Loucy (cell line): ENCODE results near the gene CNTNAP4.

Source experiments
- H2AFZ ChIP-seq: fragments of 200-600 bp; sonication (generic); 2 replicates; pipeline ENCODE4 v1.6.0; 2016; ENCODE audit warnings: antibody characterized with exemption, mild to moderate bottlenecking, low read length, moderate library complexity
- H3F3A ChIP-seq: fragments of 200-600 bp; 2 replicates; pipeline ENCODE4 v1.6.0; 2016; ENCODE audit warnings: antibody characterized with exemption, low read depth, mild to moderate bottlenecking
- H3K27me3 ChIP-seq: fragments of 200-600 bp; sonication (generic); 2 replicates; pipeline ENCODE4 v1.6.1; 2014; ENCODE audit warnings: low read length, mild to moderate bottlenecking; ENCODE audit not compliant: insufficient read depth, poor library complexity, severe bottlenecking
- H3K36me3 ChIP-seq: fragments of 200-600 bp; sonication (generic); 2 replicates; pipeline ENCODE4 v1.6.1; 2016; ENCODE audit warnings: low read length; ENCODE audit not compliant: insufficient read depth
- H3K4me1 ChIP-seq: fragments of 200-600 bp; sonication (generic); 2 replicates; pipeline ENCODE4 v1.5.1; 2014; ENCODE audit warnings: low read length, mild to moderate bottlenecking; ENCODE audit not compliant: insufficient read depth, poor library complexity, severe bottlenecking
- H3K4me2 ChIP-seq: fragments of 200-600 bp; sonication (generic); 2 replicates; pipeline ENCODE4 v1.6.0; 2014; ENCODE audit warnings: antibody characterized with exemption, low read length, low read depth, mild to moderate bottlenecking; ENCODE audit not compliant: poor library complexity, severe bottlenecking
- H3K4me3 ChIP-seq: fragments of 200-600 bp; sonication (generic); 2 replicates; pipeline ENCODE4 v1.5.1; 2014; ENCODE audit warnings: low read length, mild to moderate bottlenecking, mixed read lengths; ENCODE audit not compliant: poor library complexity, severe bottlenecking
- H3K79me2 ChIP-seq: fragments of 200-600 bp; sonication (generic); 2 replicates; pipeline ENCODE4 v1.6.1; 2014; ENCODE audit warnings: low read length; ENCODE audit not compliant: insufficient read depth
- H3K9ac ChIP-seq: fragments of 200-600 bp; sonication (generic); 2 replicates; pipeline ENCODE4 v1.6.0; 2014; ENCODE audit warnings: mild to moderate bottlenecking, low read depth, low read length, moderate library complexity; ENCODE audit not compliant: poor library complexity, severe bottlenecking
- H3K9me2 ChIP-seq: fragments of 200-600 bp; sonication (generic); replicated peaks from 2 replicates; pipeline ENCODE4 v1.6.1; 2016; ENCODE audit warnings: low read depth, low read length, mixed read lengths
- H3K9me3 ChIP-seq: fragments of 200-600 bp; sonication (generic); 2 replicates; pipeline ENCODE4 v1.6.1; 2014; ENCODE audit warnings: mild to moderate bottlenecking, antibody characterized with exemption, low read length, low read depth; ENCODE audit not compliant: insufficient read depth
- H4K20me1 ChIP-seq: fragments of 200-600 bp; sonication (generic); 2 replicates; pipeline ENCODE4 v1.6.0; 2014; ENCODE audit warnings: antibody characterized with exemption, low read length, mild to moderate bottlenecking; ENCODE audit not compliant: insufficient read depth, poor library complexity, severe bottlenecking
- EZH2phosphoT487 ChIP-seq: fragments of 200-600 bp; IDR thresholded peaks from 2 replicates; pipeline ENCODE4 v1.6.1; 2018; ENCODE audit warnings: antibody characterized with exemption, mild to moderate bottlenecking, moderate library complexity, borderline replicate concordance
- TF ChIP-seq, protein P1 (sequence below): fragments of 200-600 bp; sonication (generic); conservative IDR thresholded peaks from 2 replicates; pipeline ENCODE4 v1.5.1; 2014; ENCODE audit warnings: mild to moderate bottlenecking, antibody characterized with exemption, low read length

CNTNAP4 gene

DNA sequence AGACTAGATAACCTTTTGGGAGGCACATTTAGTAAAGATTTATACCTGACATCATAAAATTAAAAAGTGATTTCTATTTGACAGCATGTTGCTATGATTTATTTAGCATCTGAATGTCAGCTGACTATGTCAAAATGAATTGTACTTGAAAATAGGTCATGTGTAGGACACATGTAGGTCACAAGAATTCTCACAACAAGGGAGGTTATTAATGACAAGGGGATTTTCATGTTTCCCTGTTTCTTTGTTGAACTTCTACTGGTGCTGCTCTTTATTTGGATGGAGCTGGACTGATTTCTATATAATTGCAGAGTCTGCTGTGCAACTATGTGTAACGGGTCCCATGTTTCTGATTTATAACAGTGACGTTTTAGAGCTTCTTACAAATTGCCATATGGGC lies 144.4 kb downstream of the CNTNAP4 start:
- no peaks in the 10 kb centered on the region for H3K9me2 ChIP-seq
- no peak overlapping the region for H3K4me2 ChIP-seq
- no peak overlapping the region for H3K9ac ChIP-seq
- TF ChIP-seq, protein P1, sequence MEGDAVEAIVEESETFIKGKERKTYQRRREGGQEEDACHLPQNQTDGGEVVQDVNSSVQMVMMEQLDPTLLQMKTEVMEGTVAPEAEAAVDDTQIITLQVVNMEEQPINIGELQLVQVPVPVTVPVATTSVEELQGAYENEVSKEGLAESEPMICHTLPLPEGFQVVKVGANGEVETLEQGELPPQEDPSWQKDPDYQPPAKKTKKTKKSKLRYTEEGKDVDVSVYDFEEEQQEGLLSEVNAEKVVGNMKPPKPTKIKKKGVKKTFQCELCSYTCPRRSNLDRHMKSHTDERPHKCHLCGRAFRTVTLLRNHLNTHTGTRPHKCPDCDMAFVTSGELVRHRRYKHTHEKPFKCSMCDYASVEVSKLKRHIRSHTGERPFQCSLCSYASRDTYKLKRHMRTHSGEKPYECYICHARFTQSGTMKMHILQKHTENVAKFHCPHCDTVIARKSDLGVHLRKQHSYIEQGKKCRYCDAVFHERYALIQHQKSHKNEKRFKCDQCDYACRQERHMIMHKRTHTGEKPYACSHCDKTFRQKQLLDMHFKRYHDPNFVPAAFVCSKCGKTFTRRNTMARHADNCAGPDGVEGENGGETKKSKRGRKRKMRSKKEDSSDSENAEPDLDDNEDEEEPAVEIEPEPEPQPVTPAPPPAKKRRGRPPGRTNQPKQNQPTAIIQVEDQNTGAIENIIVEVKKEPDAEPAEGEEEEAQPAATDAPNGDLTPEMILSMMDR: no peak
- TF ChIP-seq EZH2phosphoT487: no peak
- H3K36me3 ChIP-seq: no peaks in the 10 kb centered on the region
- no peaks in the 10 kb centered on the region for H3F3A ChIP-seq
- no peak overlapping the region for H3K4me3 ChIP-seq
- H3K4me1 ChIP-seq: no peaks in the 10 kb centered on the region
- H3K79me2 ChIP-seq: no peaks in the 10 kb centered on the region
- H3K9me3 ChIP-seq: no peaks in the 10 kb centered on the region
- no peak overlapping the region for H2AFZ ChIP-seq
- no peaks in the 10 kb centered on the region for H4K20me1 ChIP-seq
- H3K27me3 ChIP-seq: no peaks in the 10 kb centered on the region

DNA sequence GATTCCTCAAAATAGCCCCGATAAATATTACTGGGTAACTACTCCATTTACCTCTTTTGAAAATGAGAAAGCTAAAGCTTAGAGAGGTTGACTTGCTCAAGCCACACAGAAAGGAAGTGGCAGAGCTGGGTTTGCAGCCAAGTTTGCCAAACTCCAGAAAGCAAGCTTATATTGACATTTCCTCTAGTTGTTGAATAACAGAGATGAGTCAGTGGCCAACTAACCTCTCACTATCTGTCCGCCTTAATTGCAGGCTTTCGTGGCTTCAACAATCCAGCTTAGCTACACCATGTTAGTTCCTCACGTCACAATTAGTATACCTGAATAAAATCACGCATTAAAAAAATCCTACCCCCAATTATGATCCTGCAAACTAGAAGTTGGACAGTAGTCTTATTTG lies 151.7 kb downstream of the CNTNAP4 start:
- no peak for TF ChIP-seq EZH2phosphoT487
- TF ChIP-seq, protein P1: no peak
- Histone ChIP-seq H2AFZ (no peak overlapping the region), H3F3A (no peaks in the 10 kb centered on the region), H3K36me3 (no peaks in the 10 kb centered on the region), H3K27me3 (no peaks in the 10 kb centered on the region), H3K9ac (no peak overlapping the region), H3K79me2 (no peaks in the 10 kb centered on the region), H3K4me3 (no peak overlapping the region), H4K20me1 (no peaks in the 10 kb centered on the region), H3K9me3 (no peaks in the 10 kb centered on the region), H3K4me1 (no peaks in the 10 kb centered on the region), H3K4me2 (no peak overlapping the region), H3K9me2 (no peaks in the 10 kb centered on the region)

DNA sequence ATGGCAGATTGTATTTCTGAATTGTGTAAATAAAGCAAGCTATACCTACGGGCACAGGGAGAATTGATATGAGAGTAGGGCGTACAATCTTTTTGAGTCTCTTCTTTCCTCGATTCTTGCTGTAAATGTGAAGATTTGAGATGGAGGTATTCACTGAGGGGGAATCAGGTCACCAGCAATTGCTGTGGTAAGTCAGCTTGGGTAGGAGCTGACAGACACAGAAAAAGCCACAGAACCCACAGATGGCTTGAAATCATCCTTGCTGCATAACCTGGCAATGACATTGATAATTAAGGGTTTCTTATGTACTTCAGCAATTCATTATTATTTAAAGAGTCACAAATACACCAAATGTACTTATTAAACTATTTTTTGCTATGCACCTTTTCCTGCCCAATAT lies 164.2 kb downstream of the CNTNAP4 start:
- H3K4me2 ChIP-seq: no peak overlapping the region
- H3F3A ChIP-seq: no peaks in the 10 kb centered on the region
- H3K9me2 ChIP-seq: no peaks in the 10 kb centered on the region
- H3K27me3 ChIP-seq: no peaks in the 10 kb centered on the region
- H3K9ac ChIP-seq: no peak overlapping the region
- H4K20me1 ChIP-seq: no peaks in the 10 kb centered on the region
- no peaks in the 10 kb centered on the region for H3K79me2 ChIP-seq
- no peaks in the 10 kb centered on the region for H3K36me3 ChIP-seq
- H3K4me1 ChIP-seq: no peaks in the 10 kb centered on the region
- no peak overlapping the region for H3K4me3 ChIP-seq
- no peak for TF ChIP-seq EZH2phosphoT487
- TF ChIP-seq, protein P1: no peak
- no peak overlapping the region for H2AFZ ChIP-seq
- H3K9me3 ChIP-seq: no peaks in the 10 kb centered on the region
